ENCODE data around the gene FRMPD2. TPM values are rescaled to one million over a fixed set of nuclear protein-coding genes. Genes with fewer than 3 reads are reported as not detected.
"Not testable (repeated sequence)": the region's sequence is repeated elsewhere in the genome, so short reads cannot be mapped to it uniquely, and the experiment has no call there.

FRMPD2 gene
- total and polyA plus RNA-seq, 4 donors = 0.28 TPM; not detected in 3

- not testable (repeated sequence) for DNase-seq (ENCODE audit: low spot score); H3K9me3 ChIP-seq (ENCODE audit: control insufficient read depth in 4 of 4, low read length in 3 of 4); H3K27ac ChIP-seq (ENCODE audit: low read depth in 1 of 2, low read length in 2 of 2); H3K9ac ChIP-seq (ENCODE audit: low read depth in 1 of 2, low read length in 2 of 2); H3K4me3 ChIP-seq (ENCODE audit: low read depth in 1 of 3, low read length in 3 of 3); H3K36me3 ChIP-seq (ENCODE audit: control insufficient read depth in 4 of 4, insufficient read depth in 3 of 4, low read depth in 1 of 4, low read length in 3 of 4); H3K4me1 ChIP-seq (ENCODE audit: control insufficient read depth in 4 of 4, insufficient read depth in 4 of 4, low read length in 3 of 4); H3K27me3 ChIP-seq (ENCODE audit: control insufficient read depth in 4 of 4, insufficient read depth in 4 of 4, low read length in 3 of 4)
- 93% methylated on average over 9 of the region's 9 CpGs for WGBS
These were observed 88.2 kb downstream of the FRMPD2 start for GRCh38 chr10:48186264-48186804.

- DNase-seq (ENCODE audit: low spot score) = no peak
- H3K4me1 ChIP-seq (ENCODE audit: control insufficient read depth in 4 of 4, insufficient read depth in 4 of 4, low read length in 3 of 4) = no peaks in the 10 kb centered on the region
- H3K27ac ChIP-seq (ENCODE audit: low read depth in 1 of 2, low read length in 2 of 2) = no peak overlapping the region
- H3K27me3 ChIP-seq (ENCODE audit: control insufficient read depth in 4 of 4, insufficient read depth in 4 of 4, low read length in 3 of 4) = no peaks in the 10 kb centered on the region
- H3K4me3 ChIP-seq (ENCODE audit: low read depth in 1 of 3, low read length in 3 of 3) = no peak overlapping the region
- no peaks in the 10 kb centered on the region for H3K36me3 ChIP-seq (ENCODE audit: control insufficient read depth in 4 of 4, insufficient read depth in 3 of 4, low read depth in 1 of 4, low read length in 3 of 4)
- H3K9ac ChIP-seq (ENCODE audit: low read depth in 1 of 2, low read length in 2 of 2) = no peak overlapping the region
- WGBS = 82% methylated on average over 4 of the region's 4 CpGs
- TF ChIP-seq YY1 (IDR thresholded peaks at IDR 0.05) = no peak
- no peak for TF ChIP-seq TAF1 (conservative IDR thresholded peaks at IDR 0.05)
- TF ChIP-seq GABPA (IDR thresholded peaks at IDR 0.05 in 1 of 2, conservative IDR thresholded peaks at IDR 0.05 in 1 of 2) = no peak
- no peak for TF ChIP-seq RAD21 (IDR thresholded peaks at IDR 0.05)
- TF ChIP-seq SP1 (IDR thresholded peaks at IDR 0.05) = no peak
- TF ChIP-seq RXRA (IDR thresholded peaks at IDR 0.05) = no peak
- no peak for TF ChIP-seq HNF4A (conservative IDR thresholded peaks at IDR 0.05)
- H3K9me3 ChIP-seq (ENCODE audit: control insufficient read depth in 4 of 4, low read length in 3 of 4) = no peaks in the 10 kb centered on the region
These were observed 90.3 kb downstream of the FRMPD2 start for GRCh38 chr10:48184224-48184623.

- not testable (repeated sequence) for H3K9ac ChIP-seq (ENCODE audit: low read depth in 1 of 2, low read length in 2 of 2); H3K27me3 ChIP-seq (ENCODE audit: control insufficient read depth in 4 of 4, insufficient read depth in 4 of 4, low read length in 3 of 4); H3K4me3 ChIP-seq (ENCODE audit: low read depth in 1 of 3, low read length in 3 of 3); H3K36me3 ChIP-seq (ENCODE audit: control insufficient read depth in 4 of 4, insufficient read depth in 3 of 4, low read depth in 1 of 4, low read length in 3 of 4); H3K4me1 ChIP-seq (ENCODE audit: control insufficient read depth in 4 of 4, insufficient read depth in 4 of 4, low read length in 3 of 4); H3K27ac ChIP-seq (ENCODE audit: low read depth in 1 of 2, low read length in 2 of 2); H3K9me3 ChIP-seq (ENCODE audit: control insufficient read depth in 4 of 4, low read length in 3 of 4); DNase-seq (ENCODE audit: low spot score)
- 83% methylated on average over 5 of the region's 5 CpGs for WGBS
These were observed 101.8 kb downstream of the FRMPD2 start for GRCh38 chr10:48172715-48173114.

- H3K4me1 ChIP-seq (ENCODE audit: control insufficient read depth in 4 of 4, insufficient read depth in 4 of 4, low read length in 3 of 4); H3K9ac ChIP-seq (ENCODE audit: low read depth in 1 of 2, low read length in 2 of 2); H3K36me3 ChIP-seq (ENCODE audit: control insufficient read depth in 4 of 4, insufficient read depth in 3 of 4, low read depth in 1 of 4, low read length in 3 of 4); H3K9me3 ChIP-seq (ENCODE audit: control insufficient read depth in 4 of 4, low read length in 3 of 4); H3K27me3 ChIP-seq (ENCODE audit: control insufficient read depth in 4 of 4, insufficient read depth in 4 of 4, low read length in 3 of 4); H3K4me3 ChIP-seq (ENCODE audit: low read depth in 1 of 3, low read length in 3 of 3); DNase-seq (ENCODE audit: low spot score); H3K27ac ChIP-seq (ENCODE audit: low read depth in 1 of 2, low read length in 2 of 2): not testable (repeated sequence)
- 33% methylated on average over 3 of the region's 5 CpGs for WGBS
These were observed 113.8 kb downstream of the FRMPD2 start for GRCh38 chr10:48160670-48161069.

GRCh38 chr10:48160163-48160562 lies 114.3 kb downstream of the FRMPD2 start:
- not testable (repeated sequence) for H3K36me3 ChIP-seq (ENCODE audit: control insufficient read depth in 4 of 4, insufficient read depth in 3 of 4, low read depth in 1 of 4, low read length in 3 of 4); H3K9ac ChIP-seq (ENCODE audit: low read depth in 1 of 2, low read length in 2 of 2); H3K27ac ChIP-seq (ENCODE audit: low read depth in 1 of 2, low read length in 2 of 2); DNase-seq (ENCODE audit: low spot score); H3K4me1 ChIP-seq (ENCODE audit: control insufficient read depth in 4 of 4, insufficient read depth in 4 of 4, low read length in 3 of 4); H3K27me3 ChIP-seq (ENCODE audit: control insufficient read depth in 4 of 4, insufficient read depth in 4 of 4, low read length in 3 of 4); H3K9me3 ChIP-seq (ENCODE audit: control insufficient read depth in 4 of 4, low read length in 3 of 4); H3K4me3 ChIP-seq (ENCODE audit: low read depth in 1 of 3, low read length in 3 of 3)
- 87% methylated on average over 6 of the region's 6 CpGs for WGBS

- H3K27ac ChIP-seq (ENCODE audit: low read depth in 1 of 2, low read length in 2 of 2); H3K9me3 ChIP-seq (ENCODE audit: control insufficient read depth in 4 of 4, low read length in 3 of 4); H3K9ac ChIP-seq (ENCODE audit: low read depth in 1 of 2, low read length in 2 of 2); H3K36me3 ChIP-seq (ENCODE audit: control insufficient read depth in 4 of 4, insufficient read depth in 3 of 4, low read depth in 1 of 4, low read length in 3 of 4); H3K4me1 ChIP-seq (ENCODE audit: control insufficient read depth in 4 of 4, insufficient read depth in 4 of 4, low read length in 3 of 4); H3K27me3 ChIP-seq (ENCODE audit: control insufficient read depth in 4 of 4, insufficient read depth in 4 of 4, low read length in 3 of 4); H3K4me3 ChIP-seq (ENCODE audit: low read depth in 1 of 3, low read length in 3 of 3); DNase-seq (ENCODE audit: low spot score): not testable (repeated sequence)
- 74% methylated on average over 6 of the region's 6 CpGs for WGBS
These were observed 120.0 kb downstream of the FRMPD2 start for GRCh38 chr10:48154211-48155140.

- not testable (repeated sequence) for H3K9ac ChIP-seq (ENCODE audit: low read depth in 1 of 2, low read length in 2 of 2); DNase-seq (ENCODE audit: low spot score); H3K9me3 ChIP-seq (ENCODE audit: control insufficient read depth in 4 of 4, low read length in 3 of 4); H3K27ac ChIP-seq (ENCODE audit: low read depth in 1 of 2, low read length in 2 of 2); H3K4me1 ChIP-seq (ENCODE audit: control insufficient read depth in 4 of 4, insufficient read depth in 4 of 4, low read length in 3 of 4); H3K4me3 ChIP-seq (ENCODE audit: low read depth in 1 of 3, low read length in 3 of 3); H3K36me3 ChIP-seq (ENCODE audit: control insufficient read depth in 4 of 4, insufficient read depth in 3 of 4, low read depth in 1 of 4, low read length in 3 of 4); H3K27me3 ChIP-seq (ENCODE audit: control insufficient read depth in 4 of 4, insufficient read depth in 4 of 4, low read length in 3 of 4)
- WGBS = 80% methylated on average over 1 of the region's 3 CpGs
These were observed 126.9 kb downstream of the FRMPD2 start for GRCh38 chr10:48147643-48148042.
